NCI-H82 (cell line): ENCODE results near the gene AP4B1.
"Not testable (repeated sequence)": the region's sequence is repeated elsewhere in the genome, so short reads cannot be mapped to it uniquely, and the experiment has no call there.

ENCODE experiments used
- DNase-seq: peaks from one replicate; lab custom pipeline; 2025; lab: John Stamatoyannopoulos, UW

Gene AP4B1

DNA sequence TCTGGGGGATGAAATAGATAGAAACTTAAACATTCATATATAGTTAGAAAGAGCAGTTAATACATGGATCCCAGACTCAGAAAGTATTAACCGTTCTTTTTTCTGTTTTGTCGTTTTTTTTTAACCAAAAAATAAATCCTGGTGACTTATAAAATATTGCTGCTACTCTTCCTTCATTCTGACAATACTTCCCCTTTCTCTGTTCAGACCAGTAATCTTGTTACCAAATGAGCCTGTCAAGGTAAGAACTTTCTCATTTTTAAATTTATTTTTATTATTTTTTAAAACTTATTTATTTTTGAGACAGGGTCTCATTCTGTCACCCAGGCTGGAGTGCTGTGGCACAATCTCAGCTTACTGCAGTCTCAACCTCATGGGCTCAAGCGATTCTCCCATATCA lies 46.8 kb downstream of the AP4B1 start:
- no peak for DNase-seq

DNA sequence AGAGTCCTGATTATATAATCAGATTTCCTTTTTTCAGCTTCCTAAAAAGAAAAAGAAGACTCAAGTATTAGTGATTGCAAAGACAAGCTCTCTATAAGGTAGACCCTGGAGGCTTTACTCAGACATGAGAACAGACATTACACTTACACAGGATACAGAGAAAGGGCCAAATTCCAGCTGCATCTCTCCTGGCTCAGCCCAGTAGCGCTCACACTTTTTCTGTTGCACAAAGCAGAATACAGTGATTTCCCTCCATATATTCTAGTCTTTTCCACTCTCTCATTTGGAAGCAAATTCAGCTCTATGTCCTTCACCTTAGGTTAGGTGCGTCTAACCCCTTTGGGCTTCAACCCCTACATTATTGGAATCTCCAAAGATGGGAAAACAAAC lies 48.2 kb downstream of the AP4B1 start:
- DNase-seq, result no peak

DNA sequence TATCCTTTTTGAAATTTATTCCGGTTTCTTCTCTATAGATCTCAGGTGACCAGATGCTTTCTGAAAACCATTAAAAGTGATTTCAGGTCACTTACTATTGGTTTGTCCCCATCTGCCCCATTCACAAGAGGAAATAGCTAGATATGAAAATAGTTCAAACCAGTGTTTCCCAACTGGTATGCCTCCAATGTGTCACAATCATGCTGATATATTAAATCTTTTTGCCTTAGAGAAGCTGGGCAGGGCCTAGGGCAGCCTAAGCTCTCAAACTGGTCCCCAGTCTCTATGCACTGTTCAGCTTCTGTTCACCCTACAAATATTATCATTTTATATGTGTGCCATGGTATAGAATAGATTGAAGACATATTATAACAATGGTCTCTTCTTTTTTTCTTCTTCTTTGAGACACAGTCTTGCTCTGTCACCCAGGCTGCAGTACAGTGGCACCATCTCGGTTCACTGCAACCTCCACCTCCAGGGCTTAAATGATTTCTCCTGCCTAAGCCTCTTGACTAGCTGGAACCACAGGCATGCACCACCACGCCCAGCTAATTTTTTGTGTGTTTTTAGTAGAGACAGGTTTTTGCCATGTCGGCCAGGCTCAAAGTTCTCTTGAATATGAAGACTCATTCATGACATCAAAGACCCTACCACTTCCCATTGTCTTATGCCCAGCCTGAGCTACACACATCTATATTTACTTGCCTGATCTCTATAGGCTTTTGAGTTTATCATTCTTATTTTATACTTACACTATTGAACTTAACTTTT lies 48.8 kb downstream of the AP4B1 start:
- no peak for DNase-seq

DNA sequence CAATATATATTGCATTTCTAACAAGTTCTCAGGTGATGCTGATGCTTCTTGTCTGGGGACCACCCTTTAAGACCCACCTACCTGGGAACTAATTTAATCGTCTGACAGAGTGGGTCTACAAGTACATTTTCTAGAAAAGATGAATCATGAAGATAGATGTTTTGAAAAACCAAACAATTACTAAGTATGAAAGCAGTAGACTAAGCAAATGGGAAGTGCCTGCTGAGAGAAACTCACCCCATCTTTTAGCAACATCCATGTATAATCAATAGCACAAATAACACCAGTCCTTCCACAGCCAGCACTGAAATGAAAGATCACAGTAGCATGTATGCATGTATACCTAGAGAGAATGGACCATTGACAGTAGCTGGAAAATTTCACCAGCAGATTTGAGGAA lies 50.4 kb downstream of the AP4B1 start:
- DNase-seq, result no peak

DNA sequence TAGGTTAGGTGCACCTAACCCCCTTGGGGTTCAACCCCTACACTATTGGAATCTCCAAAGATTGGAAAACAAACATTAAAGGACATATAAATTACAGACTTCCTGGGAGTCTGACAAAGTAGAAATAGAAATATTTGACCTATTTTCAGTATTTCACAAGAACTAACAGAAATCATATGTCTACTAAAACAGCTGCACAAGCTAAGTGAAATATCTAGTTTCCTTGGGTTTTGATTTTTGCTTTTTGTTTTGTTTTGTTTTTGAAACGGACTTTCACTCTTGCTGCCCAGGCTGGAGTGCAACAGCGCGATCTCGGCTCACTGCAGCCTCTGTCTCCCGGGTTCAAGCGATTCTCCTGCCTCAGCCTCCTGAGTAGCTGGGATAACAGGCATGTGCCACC lies 51.9 kb downstream of the AP4B1 start:
- not testable (repeated sequence) for DNase-seq

DNA sequence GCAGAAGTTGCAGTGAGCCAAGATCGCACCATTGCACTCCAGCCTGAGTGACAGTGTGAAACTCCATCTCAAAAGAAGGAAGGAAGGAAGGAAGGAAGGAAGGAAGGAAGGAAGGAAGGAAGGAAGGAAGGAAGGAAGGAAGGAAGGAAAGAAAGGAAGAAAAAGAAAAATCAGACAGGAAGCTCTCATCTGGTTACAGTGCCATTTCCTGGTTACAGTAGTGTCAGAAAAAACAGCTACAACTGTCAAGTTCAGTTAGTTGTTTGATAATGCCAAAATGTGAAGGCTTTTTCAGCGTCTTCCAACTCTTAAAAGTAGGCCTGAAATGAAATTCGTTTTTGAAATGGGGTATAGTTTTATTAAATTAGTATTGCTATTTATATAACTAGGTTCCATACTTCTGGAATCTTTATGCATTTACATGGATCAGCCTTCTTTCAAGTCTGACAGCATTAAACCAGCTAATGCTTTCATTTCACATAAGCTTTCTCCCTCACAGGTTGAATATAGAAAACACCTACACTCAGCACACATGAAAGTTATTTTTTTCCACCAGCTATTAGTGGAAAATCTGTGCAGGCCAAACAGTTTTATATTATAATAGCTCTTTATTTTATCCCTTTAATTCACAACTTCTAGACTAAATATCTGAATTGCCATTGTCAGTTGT lies 54.3 kb downstream of the AP4B1 start:
- no peak for DNase-seq

DNA sequence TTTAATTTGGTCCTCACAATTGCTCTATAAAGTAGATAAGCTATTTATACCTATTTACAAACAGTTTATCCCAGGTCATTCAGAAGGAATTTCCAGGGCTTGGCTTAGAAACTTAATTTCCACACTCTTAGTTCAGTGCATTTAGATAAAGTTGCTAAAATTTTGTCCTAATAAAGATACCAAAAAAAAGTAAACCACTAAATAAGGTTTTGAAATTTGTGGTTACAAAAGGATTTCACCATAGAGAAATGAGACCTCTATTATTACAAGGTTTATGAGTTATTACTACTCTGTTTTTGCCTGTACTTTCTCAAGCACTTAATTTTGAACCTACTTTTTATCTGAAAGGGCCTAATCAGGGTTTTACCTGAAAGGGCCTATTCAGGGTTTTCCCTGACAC lies 55.5 kb downstream of the AP4B1 start:
- DNase-seq, result no peak

DNA sequence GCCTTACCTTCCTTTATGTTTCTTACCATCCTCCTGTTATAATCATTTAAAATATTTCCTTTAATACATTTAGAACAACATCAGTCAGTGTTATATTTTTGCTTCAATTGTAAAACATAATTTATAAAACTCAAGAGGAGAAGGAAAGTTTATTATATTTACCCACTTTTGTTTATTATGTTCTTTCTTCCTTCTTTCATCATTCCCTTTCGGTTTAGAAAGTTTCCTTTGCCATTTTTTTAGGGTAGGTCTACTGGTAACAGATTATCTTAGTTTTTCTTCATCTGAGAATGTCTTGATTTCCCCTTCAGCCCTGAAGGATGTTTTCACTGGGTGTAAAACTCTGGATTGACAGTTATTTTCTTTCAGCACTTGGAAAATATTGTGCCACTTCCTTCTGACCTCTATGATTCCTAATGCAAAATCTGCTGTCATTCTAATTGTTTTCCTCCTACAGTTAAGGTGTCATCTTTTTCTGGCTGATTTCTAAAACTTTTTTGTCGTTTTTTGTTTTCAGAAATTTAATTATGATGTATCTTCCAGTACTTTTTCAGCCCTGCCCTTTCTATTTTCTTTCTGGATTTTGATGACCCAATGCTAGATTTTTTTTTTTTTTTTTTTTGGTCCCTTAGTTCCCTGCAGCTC lies 58.1 kb downstream of the AP4B1 start:
- no peak for DNase-seq
